NOMO-1 treated with DMSO at 0.1 percent for 48 hours (cell line): ENCODE results near the gene PRPF4.
"Not testable (repeated sequence)": the region's sequence is repeated elsewhere in the genome, so short reads cannot be mapped to it uniquely, and the experiment has no call there.

Experiments
- DNase-seq: peaks from one replicate; lab custom pipeline; 2025; ENCODE audit not compliant: unreplicated experiment; lab: John Stamatoyannopoulos, UW

PRPF4 gene

DNA sequence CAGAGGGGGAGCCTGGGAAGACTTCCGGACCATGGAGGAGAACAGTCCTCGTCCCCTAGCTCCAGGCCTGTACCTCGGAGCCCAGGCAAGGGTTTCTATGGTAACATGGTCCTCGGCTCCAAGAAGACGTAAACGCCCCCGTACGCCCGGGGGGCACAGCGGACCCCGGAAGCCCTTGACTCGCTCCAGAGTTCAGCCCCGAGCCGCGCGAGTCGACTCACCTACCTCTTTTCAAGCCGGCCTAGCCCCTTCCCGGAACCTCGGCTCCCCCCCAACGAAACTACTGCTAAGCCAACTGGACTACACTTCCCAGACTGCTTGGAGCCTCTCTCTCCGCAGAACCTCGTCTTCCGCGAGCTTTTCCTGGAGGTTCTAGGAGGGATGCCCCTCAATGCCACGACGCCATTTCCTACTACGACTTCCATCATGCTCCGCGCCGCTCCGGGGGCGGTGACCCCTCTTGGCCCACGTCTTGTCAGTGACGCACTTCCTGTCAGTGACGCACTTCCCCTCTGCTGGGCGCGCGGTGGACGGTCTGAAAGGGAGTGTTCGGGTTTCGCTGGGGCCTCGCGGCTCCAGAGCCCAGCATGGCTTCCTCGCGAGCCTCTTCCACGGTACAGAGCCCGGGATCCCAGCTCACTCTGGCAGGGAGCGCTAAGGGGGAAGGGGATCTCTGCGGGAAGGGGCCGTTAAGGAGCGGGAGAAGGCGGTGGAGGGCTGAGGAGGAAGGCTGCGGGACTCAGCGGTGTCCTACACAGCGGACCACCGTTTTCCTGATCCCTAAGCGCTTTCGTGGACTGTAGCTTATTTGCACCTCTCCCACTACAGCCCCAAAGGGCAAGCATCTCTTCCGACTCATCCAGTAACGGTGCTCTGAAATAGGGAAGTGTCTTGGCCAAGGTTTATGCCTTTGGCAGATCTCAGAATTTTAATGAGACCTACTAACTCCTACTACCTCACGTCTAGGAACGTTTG lies at the start of gene PRPF4, which contains the start of gene CDC26:
Gene PRPF4, plus strand, starts transcription at position 502 of the 975 bp plus-strand sequence. Its CDS starts 86 bp downstream, at position 588.
Gene CDC26, minus strand, starts transcription at position 416 of the 975 bp plus-strand sequence. CDS start 3,065 bp downstream, outside the sequence.
- peak; percentile 97 for DNase-seq

DNA sequence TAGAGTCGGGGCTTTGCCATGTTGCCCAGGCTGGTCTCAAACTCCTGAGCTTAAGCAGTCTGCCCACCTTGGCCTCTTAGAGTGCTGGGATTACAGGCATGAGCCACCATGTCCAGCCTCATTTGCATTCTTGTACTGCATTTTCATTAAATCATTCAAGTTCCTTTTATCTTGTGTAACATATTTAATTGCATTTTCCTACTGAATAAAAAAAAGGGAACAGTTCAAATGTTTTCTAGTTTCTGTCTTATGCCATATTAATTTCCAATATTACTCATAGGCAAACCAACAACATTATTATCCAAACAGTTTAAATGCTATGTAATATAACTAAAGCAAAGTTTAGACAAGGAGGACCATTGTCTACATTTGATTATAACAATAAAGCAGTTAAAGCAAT lies 48.0 kb upstream of the PRPF4 start:
- peak; percentile 26 for DNase-seq

DNA sequence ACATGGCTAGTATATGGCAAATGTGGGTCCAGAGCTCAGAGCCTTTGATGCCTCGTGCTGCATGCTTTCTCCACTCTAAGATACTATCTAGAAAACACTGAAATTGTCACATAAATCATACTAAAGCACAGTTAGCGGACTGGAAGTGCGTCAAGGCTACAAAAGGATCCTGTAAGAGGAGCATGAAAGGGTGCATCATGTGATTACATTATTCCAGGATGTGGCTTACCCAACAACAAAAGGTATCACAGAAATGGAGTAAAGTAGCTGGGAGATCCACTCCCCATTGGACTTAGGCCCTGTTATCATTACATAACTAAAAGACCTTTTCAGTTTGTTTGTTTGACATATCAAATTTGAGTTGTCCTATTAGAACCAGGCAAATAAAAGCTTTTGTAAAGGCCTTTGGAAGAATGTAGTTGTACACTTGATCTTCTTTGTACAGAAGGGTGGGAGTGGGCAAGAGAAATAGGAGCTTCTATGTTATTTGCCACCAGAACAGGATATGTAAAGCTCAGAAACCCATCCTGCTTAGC lies 47.3 kb upstream of the PRPF4 start:
- DNase-seq, result no peak

DNA sequence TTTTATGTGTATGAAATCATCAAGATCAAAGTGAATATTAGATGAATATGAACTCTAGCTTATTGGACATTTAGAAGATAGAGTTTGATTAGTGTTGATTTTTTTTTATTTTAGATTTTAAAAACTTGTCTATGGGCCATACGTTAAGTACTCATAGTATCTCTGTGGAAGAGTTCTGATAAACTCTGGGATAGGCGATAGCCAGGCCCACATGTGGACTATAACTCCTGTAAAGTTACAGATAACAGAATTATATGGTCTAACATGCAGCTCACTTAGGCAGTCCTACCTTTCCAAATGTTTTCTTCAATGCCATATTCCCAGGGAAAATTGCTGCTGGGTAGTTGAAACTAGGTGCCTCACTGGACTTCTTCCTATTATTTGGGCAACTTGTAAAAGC lies 43.8 kb upstream of the PRPF4 start:
- no peak for DNase-seq

DNA sequence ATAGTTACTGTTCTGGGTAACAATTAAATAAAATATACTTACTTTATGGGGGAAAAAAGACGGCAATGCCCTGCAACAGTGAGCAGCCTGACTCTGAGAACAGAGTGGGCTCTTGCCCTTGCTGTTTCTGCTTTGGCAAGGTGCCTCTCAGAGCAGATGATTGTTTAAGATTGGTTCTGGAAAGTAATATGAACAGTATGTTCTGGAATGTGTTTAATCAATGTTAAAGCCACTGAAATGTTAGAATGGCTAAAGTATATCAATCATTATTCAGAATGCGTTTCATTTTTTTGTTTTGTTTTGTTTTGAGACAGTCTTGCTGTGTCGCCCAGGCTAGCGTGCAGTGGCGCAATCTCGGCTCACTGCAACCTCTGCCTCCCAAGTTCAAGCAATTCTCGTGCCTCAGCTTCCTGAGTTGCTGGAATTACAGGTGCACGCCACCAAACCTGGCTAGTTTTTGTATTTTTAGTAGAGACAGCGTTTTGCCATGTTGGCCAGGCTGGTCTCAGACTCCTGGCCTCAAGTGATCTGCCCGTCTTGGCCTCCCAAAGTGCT lies 39.7 kb upstream of the PRPF4 start:
- not testable (repeated sequence) for DNase-seq

DNA sequence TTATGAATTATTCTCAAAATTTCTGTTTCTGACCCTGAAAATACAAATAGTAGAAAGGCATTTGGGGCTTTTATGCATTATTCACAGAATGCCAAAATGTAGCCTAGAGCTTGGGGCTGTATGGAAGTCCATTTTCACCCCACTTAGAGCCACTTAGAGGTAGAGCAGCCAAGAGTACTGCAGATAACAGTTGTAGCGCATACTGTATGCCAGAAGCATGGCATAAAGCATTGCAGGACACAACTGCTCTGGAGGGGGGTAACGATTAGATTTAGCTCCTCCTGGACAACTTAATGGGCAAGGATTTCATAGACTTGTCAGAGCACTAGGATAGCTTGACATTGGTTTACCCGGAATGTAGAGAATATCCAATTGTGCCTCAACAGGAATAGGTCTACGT lies 38.4 kb upstream of the PRPF4 start:
- no peak for DNase-seq

DNA sequence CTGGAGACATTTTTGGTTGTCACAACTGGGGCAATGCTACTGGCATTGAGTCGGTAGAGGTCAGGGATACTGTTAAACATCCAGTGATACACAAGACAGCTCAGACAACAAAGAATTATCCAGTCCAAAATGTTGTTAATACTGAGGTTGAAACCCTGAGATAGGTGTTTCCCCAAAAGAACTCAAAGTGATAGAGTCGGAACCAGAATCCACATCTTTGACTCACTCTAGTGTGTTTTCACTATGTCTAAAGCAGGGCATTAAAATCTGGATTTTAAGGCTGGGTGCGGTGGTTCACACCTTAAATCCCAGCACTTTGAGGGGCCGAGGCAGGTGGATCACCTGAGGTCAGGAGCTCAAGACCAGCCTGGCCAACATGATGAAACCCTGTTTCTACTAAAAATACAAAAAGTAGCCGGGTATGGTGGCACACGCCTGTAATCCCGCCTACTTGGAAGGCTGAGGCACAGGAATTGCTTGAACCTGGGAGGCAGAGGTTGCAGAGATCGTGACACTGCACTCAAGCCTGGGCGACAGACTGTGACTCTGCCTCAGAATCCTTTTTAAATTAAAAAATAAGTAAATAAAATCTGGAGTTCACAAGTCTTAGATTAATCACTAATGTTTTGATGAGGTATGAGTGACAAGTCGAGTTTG lies 37.1 kb upstream of the PRPF4 start:
- DNase-seq, result no peak

DNA sequence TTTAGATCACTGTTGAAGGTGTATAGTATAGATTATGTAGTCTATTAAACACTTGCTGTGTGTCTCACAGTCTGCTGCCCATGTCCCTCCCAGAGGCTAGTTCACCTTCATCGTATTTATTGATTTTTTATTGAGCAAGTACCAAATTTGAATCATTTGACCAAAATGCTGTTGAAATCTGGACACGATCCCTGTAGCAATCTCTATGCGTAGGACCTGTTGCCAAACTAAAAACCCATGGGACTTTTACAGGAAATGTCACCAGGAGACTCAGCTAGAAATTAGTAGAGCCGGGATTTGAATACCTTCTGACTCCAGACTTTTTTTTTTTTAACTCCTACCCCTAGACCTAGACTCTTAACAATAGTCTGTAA lies 36.6 kb upstream of the PRPF4 start:
- no peak for DNase-seq

DNA sequence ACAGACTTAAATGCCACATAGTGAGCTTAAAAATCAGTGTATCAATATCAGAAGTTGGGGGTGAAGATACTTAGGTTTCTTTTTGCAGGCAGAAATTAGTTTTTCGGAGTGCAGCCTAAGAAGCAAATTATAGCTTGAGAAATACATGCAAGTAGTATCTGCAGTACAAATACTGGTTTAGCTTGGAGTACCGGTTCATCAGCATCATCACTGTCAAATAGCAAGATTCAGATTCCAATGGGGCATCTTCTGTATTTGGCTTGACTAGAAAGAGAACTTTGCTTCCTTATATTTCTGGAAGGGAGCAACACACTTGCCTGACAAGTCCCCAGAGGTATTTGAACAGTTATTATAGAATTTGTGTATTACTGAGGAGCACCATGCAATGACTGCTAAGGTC lies 34.3 kb upstream of the PRPF4 start:
- no peak for DNase-seq

DNA sequence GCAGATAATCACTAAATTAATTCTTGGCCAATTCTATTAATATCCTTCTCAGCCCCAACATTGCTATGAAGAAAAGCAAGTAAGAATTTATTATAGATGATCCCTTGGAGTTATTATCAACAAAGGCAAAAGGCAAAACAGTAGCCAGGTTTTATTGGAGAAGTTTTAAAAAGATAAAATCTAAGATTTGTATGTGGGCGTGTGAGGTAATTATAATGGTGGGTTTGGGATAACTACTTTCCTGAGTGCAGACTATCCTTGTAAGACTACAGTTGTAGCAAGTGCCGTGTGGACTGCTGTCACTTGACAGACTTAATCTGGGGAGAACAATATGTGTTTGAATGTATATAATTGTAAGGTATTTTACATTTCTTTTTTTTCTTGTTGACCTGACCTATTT lies 30.9 kb upstream of the PRPF4 start:
- no peak for DNase-seq

DNA sequence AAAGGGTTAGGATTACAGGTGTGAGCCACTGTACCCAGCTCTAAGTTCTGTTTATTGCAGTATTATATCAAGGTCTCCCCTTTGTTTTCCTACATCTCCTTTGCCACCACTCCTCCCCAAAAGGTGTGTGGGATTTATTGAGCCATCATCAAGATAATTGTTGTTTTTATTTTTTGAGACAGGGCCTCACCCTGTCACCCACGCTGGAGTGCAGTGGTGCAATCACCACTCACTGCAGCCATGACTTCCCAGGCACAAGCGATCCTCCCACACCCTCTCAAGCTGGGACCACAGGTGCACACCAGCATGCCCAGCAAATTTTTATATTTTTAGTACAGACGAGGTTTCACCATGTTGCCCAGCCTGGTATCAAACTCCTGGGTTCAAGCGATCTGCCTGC lies 29.6 kb upstream of the PRPF4 start:
- DNase-seq, result no peak

DNA sequence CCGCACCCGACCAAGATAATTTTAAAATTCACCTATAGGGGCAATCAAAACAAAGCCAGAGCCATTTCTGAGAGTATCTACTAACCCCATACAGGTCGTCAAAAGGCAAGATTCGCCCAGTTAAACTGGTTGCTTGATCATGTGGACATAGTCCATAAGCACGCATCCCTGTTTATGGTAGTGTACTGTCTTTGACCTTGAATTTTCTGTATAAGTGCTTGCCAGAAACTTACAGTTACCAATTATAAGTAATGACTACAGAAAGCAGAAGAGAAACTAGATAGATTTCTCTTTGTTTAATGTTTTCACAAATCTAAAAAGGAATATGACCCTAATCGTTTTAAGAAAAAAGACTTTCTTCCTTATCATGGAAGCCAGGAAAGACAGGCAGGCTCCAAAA lies 28.5 kb upstream of the PRPF4 start:
- peak; percentile 88 for DNase-seq

DNA sequence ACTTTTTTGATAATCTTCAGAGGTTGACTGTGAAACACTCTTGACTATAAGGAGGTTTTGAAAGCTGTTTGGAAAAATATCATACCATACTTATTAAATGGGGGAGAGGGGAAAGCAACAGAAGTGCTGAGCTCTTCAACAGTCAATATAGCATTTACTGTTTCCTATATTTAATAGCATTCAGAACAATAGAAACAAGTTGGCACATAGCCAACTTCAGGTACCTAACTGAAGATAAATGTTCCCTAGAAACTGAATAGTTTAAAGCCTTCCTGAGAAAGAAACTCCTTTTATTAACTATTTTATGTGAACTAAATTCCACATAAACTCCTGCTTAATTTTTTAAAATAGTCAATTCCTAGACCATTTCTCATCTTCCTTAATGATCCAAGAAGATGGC lies 27.8 kb upstream of the PRPF4 start:
- no peak for DNase-seq

DNA sequence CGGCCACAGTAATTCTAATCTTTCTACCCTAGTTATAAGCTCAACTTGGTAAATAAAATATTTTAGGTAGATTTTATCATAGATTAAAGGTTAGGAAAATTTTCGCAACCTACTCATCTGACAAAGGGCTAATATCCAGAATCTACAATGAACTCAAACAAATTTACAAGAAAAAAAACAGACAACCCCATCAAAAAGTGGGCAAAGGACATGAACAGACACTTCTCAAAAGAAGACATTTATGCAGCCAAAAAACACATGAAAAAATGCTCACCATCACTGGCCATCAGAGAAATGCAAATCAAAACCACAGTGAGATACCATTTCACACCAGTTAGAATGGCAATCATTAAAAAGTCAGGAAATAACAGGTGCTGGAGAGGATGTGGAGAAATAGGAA lies 25.8 kb upstream of the PRPF4 start:
- not testable (repeated sequence) for DNase-seq

DNA sequence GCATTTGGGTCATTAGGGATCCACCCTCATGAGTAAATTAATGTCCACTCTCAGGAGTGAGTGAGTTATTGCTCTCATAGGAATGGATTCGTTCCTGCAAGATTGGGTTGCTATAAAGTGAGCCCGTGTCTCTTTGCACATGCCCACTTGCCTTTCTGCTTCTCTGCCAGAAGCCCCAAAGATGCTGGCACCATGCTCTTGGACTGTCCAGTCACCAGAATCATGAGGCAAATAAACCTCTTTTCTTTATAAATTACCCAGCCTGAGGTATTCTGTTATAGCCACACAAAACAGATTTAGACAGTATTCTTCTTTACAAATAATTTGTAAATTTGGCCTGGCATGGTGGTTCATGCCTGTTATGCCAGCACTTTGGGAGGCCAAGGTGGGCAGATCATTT lies 24.7 kb upstream of the PRPF4 start:
- no peak for DNase-seq

DNA sequence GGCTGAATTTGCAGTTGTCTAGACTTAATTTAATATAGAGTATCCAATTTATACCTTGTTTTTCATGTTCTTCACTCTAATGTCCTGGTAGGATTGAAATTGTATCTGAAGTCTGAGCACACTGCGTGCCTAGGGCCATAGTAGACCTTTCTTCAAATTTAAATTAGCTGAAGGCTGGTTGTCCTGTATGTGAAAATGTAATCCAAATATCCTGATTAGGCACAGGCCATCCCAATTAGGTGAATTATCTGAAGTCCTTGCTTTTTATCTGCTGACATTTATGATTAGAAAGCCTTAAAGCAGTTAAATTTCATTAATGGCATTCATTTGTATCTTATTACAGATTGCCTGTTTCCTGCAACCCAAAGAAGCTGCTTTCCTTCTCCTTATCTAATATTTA lies 20.5 kb upstream of the PRPF4 start:
- DNase-seq, result no peak

DNA sequence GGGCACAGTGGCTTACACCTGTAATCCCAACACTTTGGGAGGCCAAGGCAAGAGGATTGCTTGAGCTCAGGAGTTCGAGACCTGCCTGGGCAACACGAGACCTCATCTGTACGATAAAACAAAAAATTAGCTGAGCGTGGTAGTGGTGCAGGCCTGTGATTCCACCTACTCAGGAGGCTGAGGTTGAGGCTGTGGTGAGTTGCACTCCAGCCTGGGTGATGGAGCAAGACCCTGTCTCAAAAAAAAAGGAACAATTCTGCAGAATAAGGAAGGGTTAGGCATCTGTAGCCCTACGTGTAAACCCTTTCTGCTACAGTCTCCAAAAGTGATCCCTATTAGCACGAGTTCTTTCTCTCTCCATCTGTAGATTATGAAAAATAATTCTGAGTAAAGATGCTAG lies 20.0 kb upstream of the PRPF4 start:
- DNase-seq, result peak; percentile 77

DNA sequence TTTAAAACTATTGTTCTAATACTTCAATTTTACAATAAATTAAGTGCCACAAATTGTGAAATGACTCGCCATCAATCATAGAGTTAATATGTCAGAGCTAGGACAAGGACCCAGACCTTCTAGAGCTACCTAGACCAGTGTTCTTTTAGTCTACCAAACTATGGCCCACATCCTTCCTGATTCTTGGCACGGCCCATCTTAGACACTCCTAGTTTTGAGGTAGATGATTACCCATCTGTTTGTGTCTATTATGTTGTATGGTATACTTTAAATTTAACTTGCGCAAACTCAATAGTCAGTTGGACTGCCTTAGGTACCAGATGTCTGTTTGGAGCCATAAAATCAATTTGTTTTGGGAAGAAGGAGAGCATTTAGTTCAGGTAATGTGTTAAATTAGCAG lies 17.6 kb upstream of the PRPF4 start:
- no peak for DNase-seq

DNA sequence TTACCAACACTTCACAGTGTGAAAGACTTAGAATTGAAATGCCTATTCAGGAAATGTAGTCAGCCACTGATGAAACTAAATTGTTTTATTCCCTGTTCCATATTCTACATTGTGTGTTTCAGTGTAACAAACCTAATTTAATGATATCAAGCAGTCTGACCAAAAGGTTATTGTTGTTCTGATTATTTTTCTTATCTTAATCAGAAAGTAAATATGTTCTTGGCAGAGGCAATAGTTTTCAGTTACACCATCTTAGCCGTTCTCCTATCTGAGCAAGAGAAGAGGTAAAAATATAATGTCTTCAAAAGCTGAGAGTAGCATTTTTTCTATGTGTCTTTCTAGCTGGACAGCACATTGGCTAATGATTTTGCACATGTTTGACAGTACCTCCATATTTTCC lies 17.2 kb upstream of the PRPF4 start:
- no peak for DNase-seq

DNA sequence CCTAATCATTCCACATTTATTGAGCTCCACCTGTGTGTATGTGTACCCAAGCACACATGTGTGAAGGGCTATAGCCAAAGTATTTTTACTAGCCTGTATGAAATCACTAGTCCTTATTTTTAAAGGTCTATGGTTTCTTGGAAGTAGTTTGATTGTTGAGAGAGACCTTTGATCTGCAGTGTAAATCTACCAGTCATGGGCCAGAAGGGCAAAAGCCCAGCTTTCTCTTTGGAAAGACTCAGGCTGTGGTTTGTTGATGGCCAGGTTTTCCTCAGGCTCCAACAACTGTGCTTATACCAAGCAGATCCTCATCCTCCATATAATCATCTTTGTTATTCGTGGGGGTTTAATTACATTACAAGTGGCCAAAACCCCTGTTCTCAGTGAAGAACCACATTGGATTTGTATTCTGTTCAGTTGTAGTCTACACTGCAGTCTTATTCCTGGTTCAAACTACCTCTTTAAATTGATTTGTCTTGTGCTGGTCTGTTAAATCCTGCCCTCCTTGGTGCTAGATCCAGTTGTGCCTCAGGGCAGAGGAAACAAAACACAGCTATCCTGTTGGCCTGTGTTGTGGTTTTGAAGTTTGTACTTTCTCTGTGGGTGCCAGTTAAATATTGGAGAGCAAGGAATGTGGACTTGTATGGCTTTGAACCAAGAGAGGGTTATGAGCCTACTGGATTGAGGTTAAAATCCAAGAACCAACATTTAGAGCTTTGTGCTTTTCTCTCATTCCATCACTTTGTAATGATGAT lies 13.4 kb upstream of the PRPF4 start:
- no peak for DNase-seq

DNA sequence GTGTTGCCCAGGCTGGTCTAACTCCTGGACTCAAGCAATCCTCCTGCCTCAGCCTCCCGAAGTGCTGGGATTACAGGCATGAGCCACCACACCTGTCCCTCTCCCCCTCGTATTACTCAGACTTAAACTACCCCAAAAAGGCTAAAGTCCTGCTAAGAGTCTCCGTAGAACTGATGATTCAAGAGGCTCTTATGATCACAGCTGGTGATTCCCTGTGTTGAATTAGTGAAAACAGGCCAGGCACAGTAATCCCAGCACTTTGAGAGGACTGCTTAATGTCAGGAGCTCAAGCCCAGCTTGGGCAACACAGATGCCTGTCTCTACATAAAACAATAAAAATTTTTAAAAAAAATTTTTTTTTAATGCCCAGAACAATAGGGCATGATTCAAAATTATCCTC lies 9.3 kb upstream of the PRPF4 start:
- no peak for DNase-seq
